Measurements from ENCODE around the gene UBA1.

GRCh38 chrX:47166126-47166525 lies 27.5 kb upstream of the UBA1 start:
- TF ChIP-seq CTCF (IDR thresholded peaks at IDR 0.05; ENCODE audit: borderline replicate concordance, extremely low read depth, low read length, poor library complexity, severe bottlenecking) (no peak), EZH2 (IDR thresholded peaks at IDR 0.05; ENCODE audit: borderline replicate concordance, low read depth, low read length, severe bottlenecking) (no peak)

All from DND-41 (cell line).